HG03060 (cell line): ENCODE measurements around the gene PROSER3.
A peak's percentile ranks its signal among the peaks of the same experiment; 100 is the strongest.

Experiments
- ATAC-seq: cut with Tn5 transposase; IDR thresholded peaks from one replicate; pipeline ENCODE4 v1.9.1; 2021; ENCODE audit warnings: low read depth, moderate number of reproducible peaks; ENCODE audit not compliant: unreplicated experiment

The PROSER3 gene

GRCh38 chr19:35736913-35737886 lies 20.8 kb upstream of the PROSER3 start:
- no peak for ATAC-seq

GRCh38 chr19:35738021-35738886 lies 19.7 kb upstream of the PROSER3 start:
- no peak for ATAC-seq

GRCh38 chr19:35738887-35739229 lies 19.1 kb upstream of the PROSER3 start:
- ATAC-seq, result no peak

- no peak for ATAC-seq
Observed at GRCh38 chr19:35739275-35740107, 18.5 kb upstream of the PROSER3 start.

GRCh38 chr19:35740108-35740422 lies 17.9 kb upstream of the PROSER3 start:
- no peak for ATAC-seq

- no peak for ATAC-seq
Observed at GRCh38 chr19:35740423-35741202, 17.4 kb upstream of the PROSER3 start.

GRCh38 chr19:35741203-35741515 lies 16.8 kb upstream of the PROSER3 start:
- ATAC-seq, result no peak

- no peak for ATAC-seq
Observed at GRCh38 chr19:35742121-35742724, 15.8 kb upstream of the PROSER3 start, which contains the start of gene IGFLR1. TSS of gene IGFLR1 (minus strand) at chr19:35742452. CDS start at chr19:35741180, 1,272 bp downstream.

GRCh38 chr19:35743640-35744429 lies 14.1 kb upstream of the PROSER3 start:
- ATAC-seq, result no peak

- no peak for ATAC-seq
Observed at GRCh38 chr19:35744430-35745327, 13.3 kb upstream of the PROSER3 start.

GRCh38 chr19:35745328-35746086 lies 12.5 kb upstream of the PROSER3 start, which contains the start of the genes PSENEN and U2AF1L4:
TSS of gene PSENEN (plus strand) at chr19:35745651. CDS start at chr19:35745931, 280 bp downstream.
TSS of gene U2AF1L4 (minus strand) at chr19:35745418. CDS start at chr19:35745391, 27 bp downstream.
- ATAC-seq, result peak; percentile 25

- no peak for ATAC-seq
Observed at GRCh38 chr19:35746087-35746462, 11.9 kb upstream of the PROSER3 start.

- ATAC-seq, result no peak
Observed at GRCh38 chr19:35746531-35746930, 11.4 kb upstream of the PROSER3 start.

- peak; percentile 53 for ATAC-seq
Observed at GRCh38 chr19:35748106-35749020, 9.6 kb upstream of the PROSER3 start, which contains the start of gene LIN37. TSS of gene LIN37 (plus strand) at chr19:35748576. CDS start at chr19:35748725, 149 bp downstream.

GRCh38 chr19:35750167-35750566 lies 7.8 kb upstream of the PROSER3 start:
- no peak for ATAC-seq
